Activated naive CD4-positive, alpha-beta T cell treated with anti-CD3 and anti-CD28 coated beads for 36 hours (primary cell): Measurements from ENCODE around the gene SEZ6L. TPM values are rescaled to one million over a fixed set of nuclear protein-coding genes. Genes with fewer than 3 reads are reported as not detected.
A peak's percentile ranks its signal among the peaks of the same experiment; 100 is the strongest.

Experiments
- CTCF ChIA-PET: fragments of 350-600 bp; sonication (Branson Sonifier 250); formaldehyde crosslinking; loops from one replicate; lab custom pipeline; 2021; ENCODE audit warnings: antibody characterized with exemption; lab: Charles Lee
- DNase-seq: peaks from one replicate; pipeline ENCODE4 v3.0.0-alpha.2; 2020
- H3K27ac Mint-ChIP-seq: one replicate; pipeline ENCODE4 v1.8.0; 2021; ENCODE audit warnings: mild to moderate bottlenecking, mixed read lengths
- H3K27me3 Mint-ChIP-seq: one replicate; pipeline ENCODE4 v1.8.0; 2021; ENCODE audit warnings: low read depth, mixed read lengths
- H3K36me3 Mint-ChIP-seq: one replicate; pipeline ENCODE4 v1.8.0; 2021; ENCODE audit warnings: low read depth, mixed read lengths
- H3K4me1 Mint-ChIP-seq: one replicate; pipeline ENCODE4 v1.8.0; 2021; ENCODE audit warnings: low read depth, mixed read lengths
- H3K4me3 Mint-ChIP-seq: one replicate; pipeline ENCODE4 v1.8.0; 2021; ENCODE audit warnings: mild to moderate bottlenecking, moderate library complexity, mixed read lengths
- H3K9me3 Mint-ChIP-seq: one replicate; pipeline ENCODE4 v1.8.0; 2021; ENCODE audit warnings: mixed read lengths
- intact Hi-C: fragments of 100-400 bp; cut with micrococcal nuclease; formaldehyde crosslinking; loops from one replicate; pipeline ENCODE4 v1.15.1; 2023
- total RNA-seq, 2 experiments: library from RNA; stranded (reverse); gene quantifications; one replicate each; pipeline ENCODE4 v1.2.3, GENCODE V29; 2021

SEZ6L gene
- total RNA-seq, 2 experiments from 2014 or later: not detected

DNA sequence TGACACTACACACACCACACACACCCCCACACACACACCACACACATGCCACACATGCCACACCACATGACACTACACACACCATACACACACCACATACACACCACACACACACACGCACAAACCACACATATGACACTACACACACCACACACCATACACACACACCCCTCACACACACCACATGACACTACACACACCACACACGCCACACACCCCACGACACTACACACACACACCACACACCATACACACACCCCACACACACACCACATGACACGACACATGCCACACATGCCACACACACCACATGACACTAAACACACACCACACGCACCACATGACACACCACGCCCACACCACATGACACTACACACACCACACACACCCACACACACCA, 158.0 kb downstream of the SEZ6L start:
- Mint-ChIP-seq H3K36me3 (no peaks in the 10 kb centered on the region), H3K27me3 (peaks cover 7% of the 10 kb centered on the region), H3K9me3 (no peaks in the 10 kb centered on the region), H3K27ac (no peak overlapping the region), H3K4me1 (no peaks in the 10 kb centered on the region), H3K4me3 (no peak overlapping the region)
- CTCF ChIA-PET: no interaction called here
- intact Hi-C loops: no loop called here
- DNase-seq: no peak

DNA sequence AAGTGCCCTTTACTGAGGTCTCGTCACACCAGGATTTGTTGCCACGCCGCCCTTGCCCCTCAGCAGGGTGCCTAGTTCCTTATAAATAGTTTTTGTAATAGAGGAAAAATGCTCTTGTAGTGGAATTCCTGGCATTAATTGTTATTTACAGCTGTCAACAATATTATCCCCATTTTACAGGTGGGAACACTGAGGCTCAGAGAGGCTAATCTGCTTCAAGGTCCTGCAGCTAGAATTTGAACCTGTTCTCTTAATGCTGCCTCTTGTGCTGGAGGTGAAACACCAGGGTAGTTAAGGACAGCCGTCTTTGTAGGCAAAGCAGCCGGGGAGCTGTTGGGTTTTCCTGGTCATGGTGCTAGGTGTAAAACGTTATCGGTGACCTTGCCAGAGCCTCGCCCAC, 159.0 kb downstream of the SEZ6L start:
- no peak overlapping the region for H3K4me3 Mint-ChIP-seq
- no peak overlapping the region for H3K27ac Mint-ChIP-seq
- CTCF ChIA-PET: no interaction called here
- no peaks in the 10 kb centered on the region for H3K4me1 Mint-ChIP-seq
- no peaks in the 10 kb centered on the region for H3K9me3 Mint-ChIP-seq
- DNase-seq: no peak
- H3K27me3 Mint-ChIP-seq: peaks cover 7% of the 10 kb centered on the region
- no peaks in the 10 kb centered on the region for H3K36me3 Mint-ChIP-seq
- intact Hi-C loops: no loop called here

DNA sequence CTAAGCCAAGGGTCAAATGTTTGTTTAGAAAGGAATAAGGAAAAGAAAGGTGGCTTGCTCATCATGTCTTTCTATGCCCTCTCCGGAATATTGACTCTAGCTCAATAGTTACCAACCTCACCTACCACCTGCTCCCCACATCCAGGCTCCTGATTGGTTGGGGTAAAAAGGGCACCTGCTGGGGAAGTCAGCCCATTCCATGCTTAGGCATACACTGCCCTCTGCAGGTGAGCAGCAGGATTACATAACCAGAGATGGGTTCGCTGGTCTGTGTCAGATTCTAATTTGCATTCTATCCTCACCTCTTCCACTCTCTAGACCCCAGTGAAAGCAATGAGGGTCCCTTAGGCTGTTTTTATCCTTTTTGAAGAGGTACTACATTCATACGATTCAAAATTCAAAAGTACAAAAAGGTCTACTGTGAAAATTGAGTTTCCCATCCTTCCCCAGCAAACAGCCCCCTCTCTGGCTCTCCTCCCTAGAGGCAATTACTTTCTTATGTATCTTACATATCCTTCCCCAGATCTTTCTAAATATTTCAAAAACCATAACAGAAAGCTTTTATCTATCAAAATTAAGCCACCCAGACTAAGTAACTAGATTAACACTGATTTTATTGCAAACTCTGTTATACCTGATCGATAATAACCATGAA, 161.8 kb downstream of the SEZ6L start:
- intact Hi-C loops: loop anchor here (1.0 to 2.0 kb wide), 4 partner anchors 72 to 557 kb away; no protein-coding TSS in a partner anchor
- Mint-ChIP-seq H3K27me3 (peaks cover 16% of the 10 kb centered on the region), H3K9me3 (no peaks in the 10 kb centered on the region), H3K27ac (no peak overlapping the region), H3K4me1 (no peaks in the 10 kb centered on the region), H3K4me3 (no peak overlapping the region), H3K36me3 (no peaks in the 10 kb centered on the region)
- DNase-seq: peak; percentile 75
- CTCF ChIA-PET: interaction anchor here (0.6 to 2.8 kb wide), 20 partner anchors 9 to 597 kb away, joined by 3 to 13 read pairs (median 4); no protein-coding TSS in a partner anchor

- intact Hi-C loops: no loop called here
- CTCF ChIA-PET: interaction anchor here (0.8 to 1.8 kb wide), 3 partner anchors 28 to 560 kb away, joined by 4 to 7 read pairs (median 4); no protein-coding TSS in a partner anchor
- no peak for DNase-seq
- Mint-ChIP-seq H3K4me1 (no peaks in the 10 kb centered on the region), H3K27ac (no peak overlapping the region), H3K27me3 (peaks cover 16% of the 10 kb centered on the region), H3K36me3 (no peaks in the 10 kb centered on the region), H3K9me3 (no peaks in the 10 kb centered on the region), H3K4me3 (no peak overlapping the region)
Measured at GRCh38 chr22:26333088-26333800, 164.0 kb downstream of the SEZ6L start.

- no peaks in the 10 kb centered on the region for H3K4me1 Mint-ChIP-seq
- H3K27me3 Mint-ChIP-seq: peaks cover 20% of the 10 kb centered on the region
- H3K9me3 Mint-ChIP-seq: no peaks in the 10 kb centered on the region
- intact Hi-C loops: no loop called here
- H3K27ac Mint-ChIP-seq: no peak overlapping the region
- H3K4me3 Mint-ChIP-seq: no peak overlapping the region
- CTCF ChIA-PET: interaction anchor here (0.5 kb wide), 1 partner anchor 872 kb away, joined by 3 read pairs; no protein-coding TSS in a partner anchor
- H3K36me3 Mint-ChIP-seq: no peaks in the 10 kb centered on the region
- DNase-seq: no peak
Measured at GRCh38 chr22:26334232-26334631, 165.0 kb downstream of the SEZ6L start.

DNA sequence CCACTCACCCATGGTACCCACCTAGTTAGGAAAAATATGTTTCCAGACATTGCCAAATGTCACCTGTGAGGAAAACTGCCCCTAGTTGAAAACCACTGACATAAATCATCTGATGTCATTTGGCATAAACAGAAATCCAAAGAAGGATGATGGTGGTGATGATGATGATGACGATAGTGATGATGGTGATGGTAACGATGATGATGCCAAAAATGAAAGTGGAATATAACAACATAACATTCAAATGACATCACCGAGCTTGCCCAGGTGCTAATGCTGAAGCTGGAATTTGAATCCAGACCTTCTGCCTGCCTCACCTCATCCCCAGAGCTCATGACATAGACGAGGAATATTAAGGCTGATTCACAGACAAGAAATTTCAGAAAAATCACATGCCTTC, 167.5 kb downstream of the SEZ6L start:
- intact Hi-C loops: no loop called here
- no peaks in the 10 kb centered on the region for H3K36me3 Mint-ChIP-seq
- no peak overlapping the region for H3K27ac Mint-ChIP-seq
- H3K4me1 Mint-ChIP-seq: no peaks in the 10 kb centered on the region
- CTCF ChIA-PET: interaction anchor here (1.1 kb wide), 1 partner anchor 30 kb away, joined by 4 read pairs; no protein-coding TSS in a partner anchor
- no peaks in the 10 kb centered on the region for H3K9me3 Mint-ChIP-seq
- no peak overlapping the region for H3K4me3 Mint-ChIP-seq
- no peak for DNase-seq
- peaks cover 28% of the 10 kb centered on the region for H3K27me3 Mint-ChIP-seq

DNA sequence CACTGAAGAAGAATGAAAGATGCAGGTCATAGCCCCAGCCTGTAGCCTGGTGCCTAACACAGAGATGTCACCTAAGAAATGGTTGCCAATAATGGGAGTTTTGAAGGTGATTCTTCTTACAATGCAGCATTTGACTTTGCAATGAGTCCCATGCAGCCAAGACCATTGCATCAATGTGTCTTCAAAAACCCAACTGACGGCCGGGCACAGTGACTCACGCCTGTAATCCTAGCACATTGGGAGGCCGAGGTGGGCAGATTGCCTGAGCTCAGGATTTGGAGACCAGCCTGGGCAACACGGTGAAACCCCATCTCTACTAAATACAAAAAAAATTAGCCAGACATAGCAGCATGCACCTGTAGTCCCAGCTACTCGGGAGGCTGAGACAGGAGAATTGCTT, 170.5 kb downstream of the SEZ6L start:
- H3K9me3 Mint-ChIP-seq: no peaks in the 10 kb centered on the region
- H3K27ac Mint-ChIP-seq: no peak overlapping the region
- CTCF ChIA-PET: no interaction called here
- DNase-seq: no peak
- H3K27me3 Mint-ChIP-seq: peaks cover 25% of the 10 kb centered on the region
- intact Hi-C loops: no loop called here
- H3K4me1 Mint-ChIP-seq: no peaks in the 10 kb centered on the region
- no peaks in the 10 kb centered on the region for H3K36me3 Mint-ChIP-seq
- no peak overlapping the region for H3K4me3 Mint-ChIP-seq

- CTCF ChIA-PET: no interaction called here
- H3K27ac Mint-ChIP-seq: no peak overlapping the region
- peaks cover 25% of the 10 kb centered on the region for H3K27me3 Mint-ChIP-seq
- no peaks in the 10 kb centered on the region for H3K36me3 Mint-ChIP-seq
- H3K4me1 Mint-ChIP-seq: no peaks in the 10 kb centered on the region
- intact Hi-C loops: no loop called here
- peaks cover 4% of the 10 kb centered on the region for H3K9me3 Mint-ChIP-seq
- no peak for DNase-seq
- no peak overlapping the region for H3K4me3 Mint-ChIP-seq
Measured at GRCh38 chr22:26342745-26343410, 173.6 kb downstream of the SEZ6L start.

- Mint-ChIP-seq H3K4me3 (no peak overlapping the region), H3K27me3 (peaks cover 17% of the 10 kb centered on the region), H3K36me3 (no peaks in the 10 kb centered on the region), H3K4me1 (no peaks in the 10 kb centered on the region), H3K27ac (no peak overlapping the region), H3K9me3 (peaks cover 4% of the 10 kb centered on the region)
- CTCF ChIA-PET: interaction anchor here (1.4 to 3.5 kb wide), 2 partner anchors 14 to 19 kb away, joined by 3 to 11 read pairs; no protein-coding TSS in a partner anchor
- intact Hi-C loops: no loop called here
- no peak for DNase-seq
Measured at GRCh38 chr22:26345496-26345895, 176.2 kb downstream of the SEZ6L start.

DNA sequence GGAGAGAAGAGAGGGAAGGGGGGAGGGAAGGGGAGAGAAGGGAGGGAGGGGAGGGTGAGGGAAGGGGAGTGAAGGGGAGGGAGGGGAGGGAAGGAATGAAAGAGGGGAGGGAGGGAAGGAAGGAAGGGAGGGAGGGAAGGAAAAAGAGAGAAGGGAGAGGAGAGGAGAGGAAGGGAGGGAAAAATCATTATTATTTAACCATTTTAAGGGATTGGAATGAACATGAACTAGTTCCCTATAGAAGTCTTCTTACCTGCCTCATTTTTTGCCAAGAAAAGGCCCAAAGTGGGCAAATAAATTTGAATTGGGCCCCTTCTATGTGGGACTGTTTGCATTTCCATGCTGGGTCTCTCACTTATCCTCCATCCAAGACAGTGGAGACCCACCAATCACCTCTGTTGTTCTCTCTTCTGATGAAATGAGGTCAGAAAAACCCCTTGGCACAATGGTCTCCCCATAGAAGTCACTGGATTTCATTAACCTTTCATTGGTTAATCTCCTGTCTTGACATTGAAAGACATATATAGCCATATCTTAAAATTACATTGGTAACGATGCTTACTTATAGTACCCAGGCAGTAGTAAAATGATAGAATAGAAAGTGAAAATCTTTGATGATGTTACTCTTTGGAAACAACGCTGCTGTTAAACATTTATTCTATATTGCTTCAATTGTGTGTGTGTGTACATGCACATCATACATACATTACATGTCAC, 179.7 kb downstream of the SEZ6L start:
- no peak for DNase-seq
- H3K27ac Mint-ChIP-seq: no peak overlapping the region
- CTCF ChIA-PET: no interaction called here

DNA sequence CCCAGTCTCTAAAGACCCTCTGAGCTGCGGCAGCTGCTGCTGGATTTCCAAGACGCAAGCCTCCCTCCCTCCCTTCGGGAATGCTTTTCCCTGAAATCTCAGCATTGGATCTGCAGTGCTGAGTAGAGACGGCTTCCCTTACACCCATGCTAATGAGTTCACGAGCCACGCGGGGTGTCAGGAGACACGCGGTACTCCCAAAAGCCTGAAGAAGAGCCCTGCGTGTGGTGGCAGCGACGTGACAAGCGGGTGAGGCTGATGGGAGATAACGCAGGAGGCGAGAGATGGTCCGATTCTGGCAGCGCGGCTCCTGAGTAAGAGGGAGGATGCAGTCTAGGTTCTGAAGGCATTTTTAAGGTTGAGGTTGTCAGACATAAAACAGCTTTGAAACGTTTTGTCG, 185.4 kb downstream of the SEZ6L start:
- Mint-ChIP-seq H3K4me1 (no peaks in the 10 kb centered on the region), H3K27me3 (peaks cover 15% of the 10 kb centered on the region), H3K9me3 (no peaks in the 10 kb centered on the region), H3K36me3 (no peaks in the 10 kb centered on the region), H3K4me3 (no peak overlapping the region), H3K27ac (no peak overlapping the region)
- intact Hi-C loops: no loop called here
- CTCF ChIA-PET: interaction anchor here (1.5 to 2.9 kb wide), 2 partner anchors 10 to 12 kb away, joined by 5 to 9 read pairs; no protein-coding TSS in a partner anchor
- DNase-seq: no peak

More for the DNA sequence above, 179.7 kb downstream of the SEZ6L start:
- no peaks in the 10 kb centered on the region for H3K36me3 Mint-ChIP-seq
- peaks cover 15% of the 10 kb centered on the region for H3K27me3 Mint-ChIP-seq
- no peak overlapping the region for H3K4me3 Mint-ChIP-seq
- H3K4me1 Mint-ChIP-seq: no peaks in the 10 kb centered on the region
- peaks cover 4% of the 10 kb centered on the region for H3K9me3 Mint-ChIP-seq
- intact Hi-C loops: no loop called here

DNA sequence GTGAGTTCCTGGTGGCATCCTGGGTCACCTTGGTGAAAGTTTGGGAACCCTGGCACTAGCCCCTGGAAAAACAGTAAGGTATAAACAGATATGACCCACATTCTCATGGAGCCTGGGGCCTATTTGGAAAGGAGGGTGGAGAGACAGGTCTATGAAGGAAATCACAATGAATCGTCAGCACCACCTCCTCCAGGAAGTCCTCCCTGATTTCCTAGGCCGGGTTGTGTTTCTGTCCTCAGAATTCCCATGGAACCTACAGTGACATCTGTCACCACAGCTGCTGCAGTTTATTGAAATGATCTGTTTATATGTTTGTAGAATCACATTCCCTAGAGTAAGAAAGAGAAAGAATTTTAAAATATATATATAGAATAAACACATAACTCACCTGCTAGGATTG, 188.0 kb downstream of the SEZ6L start:
- Mint-ChIP-seq H3K36me3 (no peaks in the 10 kb centered on the region), H3K27ac (no peak overlapping the region), H3K27me3 (peaks cover 15% of the 10 kb centered on the region), H3K4me1 (peaks cover 6% of the 10 kb centered on the region), H3K9me3 (no peaks in the 10 kb centered on the region), H3K4me3 (no peak overlapping the region)
- intact Hi-C loops: no loop called here
- CTCF ChIA-PET: interaction anchor here (2.9 kb wide), 1 partner anchor 9 kb away, joined by 9 read pairs; no protein-coding TSS in a partner anchor
- DNase-seq: no peak
